Peyer's patch (tissue), 4 donors: ENCODE measurements around the gene BMPER. TPM values are rescaled to one million over a fixed set of nuclear protein-coding genes. Genes with fewer than 3 reads are reported as not detected.

Experiments
- DNase-seq, 3 donors: peaks; one replicate each; pipeline ENCODE4 v3.0.0-alpha.2; 2017 to 2019
- H3K27ac ChIP-seq, 4 donors: fragments of 200-600 bp; sonication (generic); one replicate each; pipeline ENCODE4 v1.5.1; 2016 to 2019
- H3K27me3 ChIP-seq, 2 donors: fragments of 200-600 bp; sonication (generic); one replicate each; pipeline ENCODE4 v1.5.1; 2019
- H3K36me3 ChIP-seq, 3 donors: fragments of 200-600 bp; sonication (generic); one replicate each; pipeline ENCODE4 v1.5.1; 2016 to 2019
- H3K4me1 ChIP-seq, 4 donors: fragments of 200-600 bp; sonication (generic); one replicate each; pipeline ENCODE4 v1.5.1; 2016 to 2019
- H3K4me3 ChIP-seq, 4 donors: fragments of 200-600 bp; sonication (generic); 1 replicate in 3 of 4; 2 replicates in 1 of 4; pipeline ENCODE4 v1.5.1; 2016 to 2019; ENCODE audit warnings: mild to moderate bottlenecking in 1 of 4
- H3K9me3 ChIP-seq, 4 donors: fragments of 200-600 bp; sonication (generic); one replicate each; pipeline ENCODE4 v1.5.1; 2016 to 2019; ENCODE audit warnings: mild to moderate bottlenecking in 1 of 4
- CTCF ChIP-seq, 6 experiments: fragments of 450-650 bp in 4 of 6; fragments of 200-600 bp in 2 of 6; sonication (generic) in 1 of 6; IDR thresholded peaks; one replicate each; pipeline ENCODE4 v1.5.1; 2017 to 2019; ENCODE audit warnings: antibody characterized with exemption in 6 of 6, mild to moderate bottlenecking in 3 of 6, moderate library complexity in 1 of 6
- POLR2A ChIP-seq, 2 donors: fragments of 450-650 bp; IDR thresholded peaks; one replicate each; pipeline ENCODE4 v1.5.1; 2017; ENCODE audit warnings: antibody characterized with exemption in 2 of 2, mild to moderate bottlenecking in 2 of 2, moderate library complexity in 2 of 2
- total RNA-seq, 4 donors: library from RNA; depleted of rRNA; stranded (reverse); fragments of >200 nt; gene quantifications; one replicate each; pipeline ENCODE4 v1.1.0, GENCODE V29; 2016

BMPER gene
- total RNA-seq: 10 to 100 TPM in 3 of 4 donors, 1 to 10 TPM in 1; 4.0 to 50.3 (median 17.6) TPM

DNA sequence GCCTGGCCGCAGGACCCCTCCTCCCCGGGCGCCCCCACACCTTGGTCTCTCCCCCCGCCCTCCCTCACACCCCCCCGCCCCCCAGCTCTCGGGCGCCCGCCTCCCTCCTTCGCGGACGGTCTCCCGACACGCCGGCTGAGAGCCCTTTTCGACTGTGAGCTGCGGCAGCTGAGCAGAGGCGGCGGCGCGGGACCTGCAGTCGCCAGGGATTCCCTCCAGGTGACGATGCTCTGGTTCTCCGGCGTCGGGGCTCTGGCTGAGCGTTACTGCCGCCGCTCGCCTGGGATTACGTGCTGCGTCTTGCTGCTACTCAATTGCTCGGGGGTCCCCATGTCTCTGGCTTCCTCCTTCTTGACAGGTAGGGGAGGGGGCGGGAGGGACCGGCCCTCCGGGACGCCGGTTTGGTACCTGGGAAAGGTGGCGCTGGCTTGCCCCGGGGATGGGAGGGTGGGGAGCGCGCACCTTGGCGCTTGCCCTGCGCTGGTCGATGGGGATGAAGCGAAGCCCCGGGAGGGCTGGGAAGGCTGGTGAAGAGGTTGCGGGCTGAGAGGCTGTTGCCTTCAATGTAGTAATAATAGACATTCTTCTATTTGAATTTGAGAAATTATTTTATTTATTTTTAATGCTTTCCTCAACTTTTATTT, at the start of gene BMPER:
BMPER (plus strand) TSS at position 151 of the 644 bp plus-strand sequence; CDS start at position 226, 75 bp downstream.
- Histone ChIP-seq H3K4me3 (peak within 1 kb of the TSS; percentile 30 to 65 (median 50)), H3K27ac (peak within 1 kb of the TSS; percentile 56 to 83 (median 68)), H3K27me3 (no peaks in the 10 kb centered on the region), H3K4me1 (peaks cover 0 to 14% (median 0%) of the 10 kb centered on the region in 4 donors), H3K36me3 (no peaks in the 10 kb centered on the region), H3K9me3 (no peaks in the 10 kb centered on the region)
- DNase-seq: peak in 1 of 3 donors; percentile 53
- TF ChIP-seq CTCF (IDR thresholded peaks at IDR 0.05): no peak
- TF ChIP-seq POLR2A (IDR thresholded peaks at IDR 0.05): no peak

- H3K9me3 ChIP-seq: no peaks in the 10 kb centered on the region
- no peak for DNase-seq
- no peak for TF ChIP-seq CTCF (IDR thresholded peaks at IDR 0.05)
- no peak for TF ChIP-seq POLR2A (IDR thresholded peaks at IDR 0.05)
- H3K4me3 ChIP-seq: no peak overlapping the region
- no peaks in the 10 kb centered on the region for H3K4me1 ChIP-seq
- no peak overlapping the region for H3K27ac ChIP-seq
- H3K36me3 ChIP-seq: no peaks in the 10 kb centered on the region
- no peaks in the 10 kb centered on the region for H3K27me3 ChIP-seq
Measured at GRCh38 chr7:33861947-33862346, 43.4 kb upstream of the BMPER start.

DNA sequence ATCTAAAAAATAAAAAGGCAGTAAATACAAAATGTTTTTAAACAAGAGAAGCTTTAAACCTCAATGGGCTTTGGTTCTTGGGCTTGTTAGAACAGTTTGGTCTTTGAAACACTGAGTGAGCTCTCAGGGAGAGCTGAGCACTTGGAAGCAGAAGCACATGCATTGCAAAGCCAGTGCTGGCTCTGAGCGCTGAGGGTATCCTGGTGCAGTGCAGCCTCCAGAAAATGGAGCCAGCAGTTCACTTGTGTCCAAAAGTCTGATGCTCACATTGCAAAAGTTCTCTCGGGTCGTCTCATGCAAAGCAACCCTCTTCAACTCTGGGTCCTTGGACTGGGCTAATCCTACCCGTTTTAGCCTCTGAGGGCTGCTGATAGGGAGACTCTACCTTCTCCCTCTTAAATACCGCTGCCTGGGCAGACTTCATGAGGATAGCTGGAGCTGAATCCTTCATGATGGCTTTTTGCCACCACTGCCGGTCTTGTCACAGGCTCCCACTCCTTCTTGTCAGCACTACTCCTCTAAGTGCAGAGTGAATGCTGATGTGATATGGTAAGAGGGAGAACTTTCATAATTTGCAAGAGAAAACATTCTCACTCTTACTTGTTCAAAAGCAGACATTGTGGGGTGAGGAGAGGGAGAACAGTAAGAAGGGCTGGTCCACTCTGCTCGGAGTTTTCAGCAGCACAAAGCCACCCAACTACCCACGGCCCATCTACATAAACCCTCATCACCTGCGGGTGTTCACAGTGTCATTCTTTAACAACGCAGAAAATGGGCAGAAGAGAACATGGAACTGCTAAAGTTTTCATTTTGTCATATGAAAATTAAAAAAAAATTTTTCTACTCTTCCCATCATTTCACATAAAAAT, 42.2 kb upstream of the BMPER start:
- Histone ChIP-seq H3K9me3 (no peaks in the 10 kb centered on the region), H3K4me3 (no peak overlapping the region), H3K27ac (no peak overlapping the region), H3K36me3 (no peaks in the 10 kb centered on the region), H3K27me3 (no peaks in the 10 kb centered on the region), H3K4me1 (no peaks in the 10 kb centered on the region)
- TF ChIP-seq POLR2A (IDR thresholded peaks at IDR 0.05) (no peak), CTCF (IDR thresholded peaks at IDR 0.05) (no peak)
- DNase-seq: no peak

DNA sequence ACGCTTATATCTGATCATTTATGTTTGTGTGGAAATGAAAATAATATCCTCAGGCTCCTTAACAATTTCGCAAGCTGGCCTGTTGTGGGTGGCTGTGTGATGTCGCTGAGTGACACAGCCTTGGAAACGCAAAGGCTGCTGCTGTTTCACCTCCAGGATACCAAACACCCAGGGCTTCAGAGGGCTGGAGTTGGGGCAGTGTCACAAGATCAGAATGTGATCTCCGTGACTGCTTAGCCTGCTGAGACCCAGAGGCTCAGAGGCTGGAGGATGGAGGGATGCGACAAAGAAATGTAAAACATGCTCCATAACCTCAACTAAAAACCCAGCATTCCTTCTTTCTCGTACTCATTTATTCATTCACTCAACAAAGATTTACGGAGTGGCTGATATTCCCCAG, 37.2 kb upstream of the BMPER start:
- Histone ChIP-seq H3K36me3 (no peaks in the 10 kb centered on the region), H3K4me1 (no peaks in the 10 kb centered on the region), H3K9me3 (no peaks in the 10 kb centered on the region), H3K27me3 (no peaks in the 10 kb centered on the region), H3K4me3 (no peak overlapping the region), H3K27ac (no peak overlapping the region)
- TF ChIP-seq POLR2A (IDR thresholded peaks at IDR 0.05) (no peak), CTCF (IDR thresholded peaks at IDR 0.05) (no peak)
- no peak for DNase-seq

- DNase-seq: no peak
- Histone ChIP-seq H3K36me3 (no peaks in the 10 kb centered on the region), H3K4me3 (no peak overlapping the region), H3K4me1 (no peaks in the 10 kb centered on the region), H3K27me3 (no peaks in the 10 kb centered on the region), H3K9me3 (no peaks in the 10 kb centered on the region), H3K27ac (no peak overlapping the region)
- TF ChIP-seq CTCF (IDR thresholded peaks at IDR 0.05) (no peak), POLR2A (IDR thresholded peaks at IDR 0.05) (no peak)
Measured at GRCh38 chr7:33869176-33869575, 36.2 kb upstream of the BMPER start.
